HG02938 (cell line): ENCODE data around the gene PDS5A.
"Not testable (repeated sequence)": the region's sequence is repeated elsewhere in the genome, so short reads cannot be mapped to it uniquely, and the experiment has no call there.

Experiments used
- ATAC-seq: cut with Tn5 transposase; IDR thresholded peaks from one replicate; pipeline ENCODE4 v1.9.1; 2021; ENCODE audit warnings: mild to moderate bottlenecking, moderate library complexity; ENCODE audit not compliant: unreplicated experiment

PDS5A gene

DNA sequence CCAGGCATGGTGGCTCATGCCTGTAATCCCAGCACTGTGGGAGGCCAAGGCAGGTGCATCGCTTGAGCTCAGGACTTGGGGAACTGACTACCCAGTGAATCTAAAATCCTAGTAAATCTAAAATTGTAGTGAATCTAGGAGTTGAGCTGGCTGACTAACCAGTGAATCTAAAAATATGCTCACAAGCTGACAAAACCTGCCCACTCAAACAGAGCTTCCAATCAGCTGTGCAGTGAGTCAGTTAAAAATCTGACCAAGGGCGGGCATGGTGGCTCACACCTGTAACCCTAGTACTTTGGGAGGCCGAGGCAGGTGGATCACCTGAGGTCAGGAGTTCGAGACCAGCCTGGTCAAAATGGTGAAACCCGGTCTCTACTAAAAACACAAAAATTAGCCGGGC lies 72.7 kb downstream of the PDS5A start:
- not testable (repeated sequence) for ATAC-seq

- no peak for ATAC-seq
These were observed 76.7 kb downstream of the PDS5A start for GRCh38 chr4:39900966-39901365.

- no peak for ATAC-seq
These were observed 78.4 kb downstream of the PDS5A start for GRCh38 chr4:39899291-39899690.

DNA sequence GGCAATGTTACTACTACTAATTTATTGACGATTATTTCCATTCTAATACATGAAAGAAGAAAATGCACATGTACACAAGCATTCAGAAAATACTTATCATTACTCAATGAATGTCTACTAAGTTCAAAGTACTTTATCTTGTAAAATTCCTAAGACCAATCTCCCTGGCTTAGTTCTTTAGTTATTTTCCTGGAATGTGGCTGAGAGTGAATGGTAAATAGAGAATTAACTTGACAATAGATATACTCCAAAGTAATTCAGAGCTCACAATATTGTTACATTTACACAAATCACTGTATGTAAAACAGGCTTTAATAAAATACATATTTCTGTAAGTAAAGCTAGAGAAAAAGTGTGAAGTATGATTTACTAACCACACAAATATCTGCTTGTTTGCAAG lies 79.7 kb downstream of the PDS5A start:
- no peak for ATAC-seq

- no peak for ATAC-seq
These were observed 84.0 kb downstream of the PDS5A start for GRCh38 chr4:39893693-39894072.

GRCh38 chr4:39892988-39893692 lies 84.6 kb downstream of the PDS5A start:
- no peak for ATAC-seq

- no peak for ATAC-seq
These were observed 88.5 kb downstream of the PDS5A start for GRCh38 chr4:39889226-39889625.

- ATAC-seq: no peak
These were observed 89.2 kb downstream of the PDS5A start for GRCh38 chr4:39888541-39888940.

GRCh38 chr4:39883646-39884045 lies 94.1 kb downstream of the PDS5A start:
- no peak for ATAC-seq

- no peak for ATAC-seq
These were observed 95.9 kb downstream of the PDS5A start for GRCh38 chr4:39881789-39882188.

- ATAC-seq: no peak
These were observed 99.7 kb downstream of the PDS5A start for GRCh38 chr4:39877971-39878370.

DNA sequence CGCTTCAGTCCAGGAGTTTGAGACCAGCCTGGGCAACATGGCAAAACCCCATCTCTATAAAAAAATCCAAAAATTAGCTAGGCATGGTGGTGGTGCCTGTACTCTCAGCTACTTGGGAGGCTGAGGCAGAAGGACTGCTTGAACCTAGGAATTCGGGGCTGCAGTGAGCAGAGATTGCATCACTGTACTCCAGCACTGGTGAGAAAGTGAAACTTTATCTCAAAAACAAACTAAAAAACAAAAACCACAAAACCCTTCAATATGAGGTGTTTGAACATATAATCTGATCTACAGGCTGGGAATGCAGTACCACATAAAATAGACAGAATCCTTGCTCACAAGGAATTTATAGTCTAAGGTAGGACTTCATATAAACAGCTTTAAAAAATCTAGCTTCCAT lies 103.9 kb downstream of the PDS5A start:
- no peak for ATAC-seq

GRCh38 chr4:39865280-39865679 lies 112.4 kb downstream of the PDS5A start:
- ATAC-seq: no peak

- ATAC-seq: no peak
These were observed 113.3 kb downstream of the PDS5A start for GRCh38 chr4:39864391-39864790.

DNA sequence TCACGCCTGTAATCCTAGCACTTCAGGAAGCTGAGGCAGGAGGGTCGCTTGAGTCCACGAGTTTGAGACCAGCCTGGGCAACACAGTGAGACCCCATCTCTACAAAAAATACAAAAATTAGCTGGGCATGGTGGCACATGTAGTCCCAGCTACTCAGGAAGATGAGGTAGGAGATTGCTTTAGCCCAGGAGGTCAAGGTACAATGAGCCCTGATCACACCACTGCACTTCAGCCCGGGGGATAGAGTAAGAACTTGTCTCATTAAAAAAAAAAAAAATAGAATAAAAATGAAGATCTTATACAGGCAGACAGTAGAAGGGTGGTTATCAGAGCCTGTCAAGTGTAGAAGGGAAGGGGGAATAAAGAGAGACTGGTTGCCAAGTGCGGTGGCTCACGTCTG lies 116.9 kb downstream of the PDS5A start:
- no peak for ATAC-seq

GRCh38 chr4:39855909-39856512 lies 121.7 kb downstream of the PDS5A start:
- no peak for ATAC-seq

DNA sequence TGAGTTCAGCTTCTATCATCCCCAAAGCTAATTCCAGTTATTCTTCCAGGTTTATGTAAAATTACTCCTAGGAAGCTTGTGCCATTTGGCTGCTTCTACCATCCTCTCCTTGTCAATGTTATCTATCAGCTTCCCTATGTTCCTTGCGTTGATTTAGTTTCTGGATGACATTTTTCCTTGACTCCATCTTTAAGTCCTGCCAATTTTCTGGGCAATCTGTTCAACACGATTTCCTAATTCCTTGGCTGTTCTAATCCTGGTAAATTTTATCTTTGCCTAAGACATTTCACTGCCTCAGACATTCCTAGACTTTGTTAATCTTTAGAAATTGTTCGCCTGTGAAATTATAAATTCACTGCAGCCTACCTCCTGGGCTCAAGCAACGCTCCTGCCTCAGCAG lies 125.1 kb downstream of the PDS5A start:
- ATAC-seq: no peak

DNA sequence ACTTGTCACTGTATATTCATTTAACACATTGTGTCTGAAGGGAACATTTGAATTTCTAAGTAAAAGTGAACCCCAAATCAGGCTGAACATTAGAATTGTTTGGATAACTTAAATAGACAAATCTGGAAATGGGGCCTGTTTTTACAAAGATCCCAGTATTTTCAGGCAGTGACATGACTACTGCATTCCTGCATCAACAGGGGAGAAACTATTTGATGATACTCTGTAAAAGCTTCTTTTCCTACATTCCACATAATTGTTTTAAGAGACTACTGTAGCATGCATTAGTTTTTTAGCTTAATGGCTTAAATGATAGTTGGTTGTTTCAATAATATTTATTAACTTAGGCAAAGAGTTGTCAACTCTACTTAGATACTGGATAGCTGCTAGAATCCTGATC lies 127.0 kb downstream of the PDS5A start:
- no peak for ATAC-seq

- ATAC-seq: no peak
These were observed 131.0 kb downstream of the PDS5A start for GRCh38 chr4:39846705-39847104.

DNA sequence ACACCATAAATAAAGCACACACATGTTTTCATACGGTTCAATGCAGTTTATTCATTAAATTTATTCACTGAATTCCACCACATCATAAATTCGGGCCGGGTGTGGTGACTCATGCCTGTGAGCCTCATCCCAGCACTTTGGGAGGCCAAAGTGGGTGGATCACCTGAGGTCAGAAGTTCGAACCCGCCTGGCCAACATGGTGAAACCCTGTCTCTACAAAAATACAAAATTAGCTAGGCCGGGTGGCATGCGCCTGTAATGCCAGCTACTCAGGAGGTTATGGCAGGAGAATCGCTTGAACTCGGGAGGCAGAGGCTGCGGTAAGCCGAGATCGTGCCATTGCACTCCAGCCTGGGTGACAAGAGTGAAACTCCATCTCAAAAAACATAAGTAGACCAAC lies 131.6 kb downstream of the PDS5A start:
- no peak for ATAC-seq

DNA sequence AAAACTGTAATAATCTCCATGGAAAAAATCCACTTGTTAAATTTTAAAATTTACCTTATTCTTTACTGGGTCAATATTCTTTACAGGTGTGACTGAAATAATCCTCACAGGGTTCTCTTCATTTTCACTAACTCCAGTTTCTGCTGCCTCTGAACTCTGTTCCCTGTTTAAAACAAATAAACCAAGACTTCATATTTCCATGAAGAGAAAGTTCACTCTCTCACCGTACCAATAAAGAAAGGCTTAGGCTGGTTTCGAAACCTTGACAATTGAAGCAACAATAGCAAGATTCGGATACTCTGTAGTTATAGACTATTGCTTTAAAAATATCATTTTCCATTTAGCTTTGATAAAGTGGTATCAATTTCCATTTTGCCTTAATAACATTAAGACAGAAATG lies 135.8 kb downstream of the PDS5A start:
- no peak for ATAC-seq

GRCh38 chr4:39840516-39840915 lies 137.2 kb downstream of the PDS5A start:
- ATAC-seq: not testable (repeated sequence)

- ATAC-seq: no peak
These were observed 137.7 kb downstream of the PDS5A start for GRCh38 chr4:39840027-39840426.
